ENCODE measurements around the gene RAB6B. TPM values are rescaled to one million over a fixed set of nuclear protein-coding genes. Genes with fewer than 3 reads are reported as not detected.

RAB6B gene
- total RNA-seq, 1 donor from 2014 or later, result 11.3 TPM

GRCh38 chr3:133843634-133844033, 52.0 kb downstream of the RAB6B start:
- no peaks in the 10 kb centered on the region for H3K36me3 Mint-ChIP-seq (ENCODE audit: unreplicated experiment)
- no peak overlapping the region for H3K4me3 Mint-ChIP-seq (ENCODE audit: unreplicated experiment)
- peaks cover 2% of the 10 kb centered on the region for H3K27me3 Mint-ChIP-seq (ENCODE audit: unreplicated experiment)
- H3K27ac Mint-ChIP-seq (ENCODE audit: unreplicated experiment), result no peak overlapping the region
- DNase-seq (ENCODE audit: extremely low spot score, unreplicated experiment), result no peak
- no peaks in the 10 kb centered on the region for H3K9me3 Mint-ChIP-seq (ENCODE audit: unreplicated experiment)
- TF ChIP-seq CTCF (IDR thresholded peaks at IDR 0.05), result no peak
- H3K4me1 Mint-ChIP-seq (ENCODE audit: unreplicated experiment), result peaks cover 10% of the 10 kb centered on the region

GRCh38 chr3:133842158-133842557, 53.5 kb downstream of the RAB6B start:
- DNase-seq (ENCODE audit: extremely low spot score, unreplicated experiment), result no peak
- H3K36me3 Mint-ChIP-seq (ENCODE audit: unreplicated experiment), result no peaks in the 10 kb centered on the region
- no peak overlapping the region for H3K27ac Mint-ChIP-seq (ENCODE audit: unreplicated experiment)
- H3K4me1 Mint-ChIP-seq (ENCODE audit: unreplicated experiment), result peaks cover 10% of the 10 kb centered on the region
- no peaks in the 10 kb centered on the region for H3K9me3 Mint-ChIP-seq (ENCODE audit: unreplicated experiment)
- no peaks in the 10 kb centered on the region for H3K27me3 Mint-ChIP-seq (ENCODE audit: unreplicated experiment)
- no peak for TF ChIP-seq CTCF (IDR thresholded peaks at IDR 0.05)
- no peak overlapping the region for H3K4me3 Mint-ChIP-seq (ENCODE audit: unreplicated experiment)

- Mint-ChIP-seq H3K36me3 (ENCODE audit: unreplicated experiment) (no peaks in the 10 kb centered on the region), H3K27ac (ENCODE audit: unreplicated experiment) (no peak overlapping the region), H3K9me3 (ENCODE audit: unreplicated experiment) (no peaks in the 10 kb centered on the region), H3K4me3 (ENCODE audit: unreplicated experiment) (no peak overlapping the region), H3K4me1 (ENCODE audit: unreplicated experiment) (peaks cover 10% of the 10 kb centered on the region), H3K27me3 (ENCODE audit: unreplicated experiment) (no peaks in the 10 kb centered on the region)
- TF ChIP-seq CTCF (IDR thresholded peaks at IDR 0.05), result no peak
- no peak for DNase-seq (ENCODE audit: extremely low spot score, unreplicated experiment)
Measured at GRCh38 chr3:133841196-133841595, 54.5 kb downstream of the RAB6B start.

- Mint-ChIP-seq H3K4me3 (ENCODE audit: unreplicated experiment) (no peak overlapping the region), H3K27ac (ENCODE audit: unreplicated experiment) (no peak overlapping the region), H3K9me3 (ENCODE audit: unreplicated experiment) (no peaks in the 10 kb centered on the region), H3K27me3 (ENCODE audit: unreplicated experiment) (no peaks in the 10 kb centered on the region), H3K36me3 (ENCODE audit: unreplicated experiment) (no peaks in the 10 kb centered on the region), H3K4me1 (ENCODE audit: unreplicated experiment) (peaks cover 10% of the 10 kb centered on the region)
- no peak for TF ChIP-seq CTCF (IDR thresholded peaks at IDR 0.05)
- peak; percentile 73 for DNase-seq (ENCODE audit: extremely low spot score, unreplicated experiment)
Measured at GRCh38 chr3:133840767-133841166, 54.9 kb downstream of the RAB6B start.

- TF ChIP-seq CTCF (IDR thresholded peaks at IDR 0.05), result no peak
- peak; percentile 81 for DNase-seq (ENCODE audit: extremely low spot score, unreplicated experiment)
- Mint-ChIP-seq H3K27me3 (ENCODE audit: unreplicated experiment) (no peaks in the 10 kb centered on the region), H3K4me3 (ENCODE audit: unreplicated experiment) (no peak overlapping the region), H3K9me3 (ENCODE audit: unreplicated experiment) (no peaks in the 10 kb centered on the region), H3K36me3 (ENCODE audit: unreplicated experiment) (no peaks in the 10 kb centered on the region), H3K27ac (ENCODE audit: unreplicated experiment) (no peak overlapping the region), H3K4me1 (ENCODE audit: unreplicated experiment) (peaks cover 10% of the 10 kb centered on the region)
Measured at GRCh38 chr3:133840055-133840737, 55.5 kb downstream of the RAB6B start.

Data from osteocyte (in vitro differentiated cells).